K562 (cell line): ENCODE measurements around the gene HDC.
A peak's percentile ranks its signal among the peaks of the same experiment; 100 is the strongest.

Source experiments
- CREM ChIP-seq: IDR thresholded peaks from 2 replicates; pipeline ENCODE4 v1.6.1; 2014; ENCODE audit warnings: antibody characterized with exemption, low read depth
- ETV6 ChIP-seq, 3 experiments: fragments of 150-350 bp in 1 of 3; sonication (generic) in 1 of 3; formaldehyde crosslinking in 1 of 3; IDR thresholded peaks; 2 replicates each; pipeline versions ENCODE4 v1.6.1 to v1.8.0; 2014 to 2022; ENCODE audit warnings: borderline replicate concordance in 2 of 3, low read depth in 2 of 3, antibody characterized with exemption in 1 of 3, low read length in 1 of 3, mild to moderate bottlenecking in 1 of 3, missing genetic modification reagents in 1 of 3
- FUS ChIP-seq: fragments of 200-400 bp; formaldehyde crosslinking; optimal IDR thresholded peaks from 2 replicates; pipeline ENCODE3; 2017; ENCODE audit warnings: low read depth, low read length
- MXI1 ChIP-seq: IDR thresholded peaks from 2 replicates; pipeline ENCODE4 v1.6.1; 2011; ENCODE audit warnings: low read depth, mild to moderate bottlenecking, improper control_type of control experiment, low read length
- POLR3G ChIP-seq: IDR thresholded peaks from 2 replicates; pipeline ENCODE4 v1.6.1; 2011; ENCODE audit not compliant: insufficient read length, insufficient replicate concordance; ENCODE audit errors: extremely low read depth
- SOX6 ChIP-seq: fragments of 450-650 bp; IDR thresholded peaks from 2 replicates; pipeline ENCODE4 v1.6.1; 2014; ENCODE audit warnings: mild to moderate bottlenecking
- SP2 ChIP-seq: IDR thresholded peaks from 2 replicates; pipeline ENCODE4 v1.6.1; 2011; ENCODE audit warnings: mild to moderate bottlenecking, low read depth, low read length, moderate library complexity; ENCODE audit not compliant: poor library complexity, severe bottlenecking; ENCODE audit errors: extremely low read depth
- STAG1 ChIP-seq: sonication (generic); formaldehyde crosslinking; IDR thresholded peaks from 2 replicates; pipeline ENCODE4 v1.5.0; 2020; ENCODE audit warnings: missing genetic modification reagents, borderline replicate concordance
- TAF1 ChIP-seq: IDR thresholded peaks from 2 replicates; pipeline ENCODE4 v1.6.1; 2011; ENCODE audit warnings: mild to moderate bottlenecking, low read length, moderate library complexity; ENCODE audit not compliant: insufficient read depth, control insufficient read depth, severe bottlenecking; ENCODE audit errors: extremely low read depth
- TF ChIP-seq, protein P1 (sequence below): sonication (generic); formaldehyde crosslinking; IDR thresholded peaks from 2 replicates; pipeline ENCODE4 v1.9.0; 2022; ENCODE audit warnings: mild to moderate bottlenecking, missing genetic modification reagents
- TF ChIP-seq, protein P2 (sequence below), 2 experiments: fragments of 450-650 bp in 1 of 2; sonication (generic) in 1 of 2; formaldehyde crosslinking in 1 of 2; IDR thresholded peaks; 2 replicates each; pipeline versions ENCODE4 v1.7.1 to v1.9.0; 2016 to 2022; ENCODE audit warnings: inconsistent platforms in 1 of 2, mild to moderate bottlenecking in 1 of 2, missing genetic modification reagents in 1 of 2
- TF ChIP-seq, protein P3 (sequence below), 3 experiments: IDR thresholded peaks in 2 of 3; conservative IDR thresholded peaks in 1 of 3; 2 replicates each; pipeline ENCODE4 v1.5.1; 2011 to 2012; ENCODE audit warnings: low read length in 3 of 3, mild to moderate bottlenecking in 3 of 3, control low read depth in 2 of 3, improper control_type of control experiment in 1 of 3, inconsistent platforms in 1 of 3, low read depth in 1 of 3, mixed read lengths in 1 of 3, moderate library complexity in 1 of 3; ENCODE audit not compliant: insufficient read depth in 2 of 3
- TF ChIP-seq, protein P4 (sequence below): fragments of 450-650 bp; IDR thresholded peaks from 2 replicates; pipeline ENCODE4 v1.6.1; 2016; ENCODE audit warnings: borderline replicate concordance

DNA sequence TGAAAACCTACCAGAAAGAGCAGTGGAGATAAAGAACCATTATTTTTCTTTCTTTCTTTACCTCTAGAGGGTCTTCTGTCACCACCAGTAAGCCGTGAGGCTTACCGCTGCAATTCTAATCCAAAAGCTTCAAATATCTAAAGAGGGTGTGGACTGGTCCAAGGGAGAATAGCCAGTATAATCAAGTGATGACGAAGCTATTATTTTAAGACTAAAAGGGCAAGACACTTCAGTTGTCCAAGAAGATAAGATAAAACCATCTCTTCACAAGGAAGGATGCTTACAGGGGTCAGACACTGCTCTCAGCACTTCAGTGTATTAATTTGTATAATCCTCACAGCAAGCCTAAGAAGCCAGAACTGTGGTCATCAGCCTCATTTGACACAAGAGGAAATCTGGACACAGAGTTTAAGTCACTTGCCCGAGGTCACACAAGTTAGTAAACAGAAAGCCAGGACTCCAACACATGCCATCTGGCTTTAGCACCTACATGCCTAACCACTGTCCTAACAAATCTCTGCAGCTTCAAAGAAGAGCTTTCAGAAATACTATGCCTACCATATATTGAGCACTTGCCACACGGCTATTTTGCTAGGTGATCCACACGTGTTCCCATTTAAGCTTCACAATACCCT lies 14.6 kb downstream of the HDC start:
- TF ChIP-seq SOX6 (peak; percentile 37; the same call in 1 of the 2 replicates), SP2 (no peak), MXI1 (no peak), CREM (no peak), POLR3G (no peak), ETV6 (IDR thresholded peaks at IDR 0.05; ENCODE audit: borderline replicate concordance in 1 of 2, low read depth in 2 of 2, low read length in 1 of 2) (no peak), ETV6 (CRISPR knock-in tag; IDR thresholded peaks at IDR 0.05; ENCODE audit: borderline replicate concordance) (no peak), TAF1 (no peak), STAG1 (no peak), FUS (no peak)
- TF ChIP-seq, protein P1, sequence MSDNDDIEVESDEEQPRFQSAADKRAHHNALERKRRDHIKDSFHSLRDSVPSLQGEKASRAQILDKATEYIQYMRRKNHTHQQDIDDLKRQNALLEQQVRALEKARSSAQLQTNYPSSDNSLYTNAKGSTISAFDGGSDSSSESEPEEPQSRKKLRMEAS, result no peak
- TF ChIP-seq, protein P2, sequence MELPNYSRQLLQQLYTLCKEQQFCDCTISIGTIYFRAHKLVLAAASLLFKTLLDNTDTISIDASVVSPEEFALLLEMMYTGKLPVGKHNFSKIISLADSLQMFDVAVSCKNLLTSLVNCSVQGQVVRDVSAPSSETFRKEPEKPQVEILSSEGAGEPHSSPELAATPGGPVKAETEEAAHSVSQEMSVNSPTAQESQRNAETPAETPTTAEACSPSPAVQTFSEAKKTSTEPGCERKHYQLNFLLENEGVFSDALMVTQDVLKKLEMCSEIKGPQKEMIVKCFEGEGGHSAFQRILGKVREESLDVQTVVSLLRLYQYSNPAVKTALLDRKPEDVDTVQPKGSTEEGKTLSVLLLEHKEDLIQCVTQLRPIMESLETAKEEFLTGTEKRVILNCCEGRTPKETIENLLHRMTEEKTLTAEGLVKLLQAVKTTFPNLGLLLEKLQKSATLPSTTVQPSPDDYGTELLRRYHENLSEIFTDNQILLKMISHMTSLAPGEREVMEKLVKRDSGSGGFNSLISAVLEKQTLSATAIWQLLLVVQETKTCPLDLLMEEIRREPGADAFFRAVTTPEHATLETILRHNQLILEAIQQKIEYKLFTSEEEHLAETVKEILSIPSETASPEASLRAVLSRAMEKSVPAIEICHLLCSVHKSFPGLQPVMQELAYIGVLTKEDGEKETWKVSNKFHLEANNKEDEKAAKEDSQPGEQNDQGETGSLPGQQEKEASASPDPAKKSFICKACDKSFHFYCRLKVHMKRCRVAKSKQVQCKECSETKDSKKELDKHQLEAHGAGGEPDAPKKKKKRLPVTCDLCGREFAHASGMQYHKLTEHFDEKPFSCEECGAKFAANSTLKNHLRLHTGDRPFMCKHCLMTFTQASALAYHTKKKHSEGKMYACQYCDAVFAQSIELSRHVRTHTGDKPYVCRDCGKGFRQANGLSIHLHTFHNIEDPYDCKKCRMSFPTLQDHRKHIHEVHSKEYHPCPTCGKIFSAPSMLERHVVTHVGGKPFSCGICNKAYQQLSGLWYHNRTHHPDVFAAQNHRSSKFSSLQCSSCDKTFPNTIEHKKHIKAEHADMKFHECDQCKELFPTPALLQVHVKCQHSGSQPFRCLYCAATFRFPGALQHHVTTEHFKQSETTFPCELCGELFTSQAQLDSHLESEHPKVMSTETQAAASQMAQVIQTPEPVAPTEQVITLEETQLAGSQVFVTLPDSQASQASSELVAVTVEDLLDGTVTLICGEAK (IDR thresholded peaks at IDR 0.05), result no peak
- TF ChIP-seq, protein P2 (CRISPR knock-in tag; IDR thresholded peaks at IDR 0.05), result no peak
- TF ChIP-seq, protein P3, sequence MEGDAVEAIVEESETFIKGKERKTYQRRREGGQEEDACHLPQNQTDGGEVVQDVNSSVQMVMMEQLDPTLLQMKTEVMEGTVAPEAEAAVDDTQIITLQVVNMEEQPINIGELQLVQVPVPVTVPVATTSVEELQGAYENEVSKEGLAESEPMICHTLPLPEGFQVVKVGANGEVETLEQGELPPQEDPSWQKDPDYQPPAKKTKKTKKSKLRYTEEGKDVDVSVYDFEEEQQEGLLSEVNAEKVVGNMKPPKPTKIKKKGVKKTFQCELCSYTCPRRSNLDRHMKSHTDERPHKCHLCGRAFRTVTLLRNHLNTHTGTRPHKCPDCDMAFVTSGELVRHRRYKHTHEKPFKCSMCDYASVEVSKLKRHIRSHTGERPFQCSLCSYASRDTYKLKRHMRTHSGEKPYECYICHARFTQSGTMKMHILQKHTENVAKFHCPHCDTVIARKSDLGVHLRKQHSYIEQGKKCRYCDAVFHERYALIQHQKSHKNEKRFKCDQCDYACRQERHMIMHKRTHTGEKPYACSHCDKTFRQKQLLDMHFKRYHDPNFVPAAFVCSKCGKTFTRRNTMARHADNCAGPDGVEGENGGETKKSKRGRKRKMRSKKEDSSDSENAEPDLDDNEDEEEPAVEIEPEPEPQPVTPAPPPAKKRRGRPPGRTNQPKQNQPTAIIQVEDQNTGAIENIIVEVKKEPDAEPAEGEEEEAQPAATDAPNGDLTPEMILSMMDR (IDR thresholded peaks at IDR 0.05 in 2 of 3, conservative IDR thresholded peaks at IDR 0.05 in 1 of 3; ENCODE audit: insufficient read depth in 2 of 3, low read depth in 1 of 3, low read length in 3 of 3), result no peak
- TF ChIP-seq, protein P4, sequence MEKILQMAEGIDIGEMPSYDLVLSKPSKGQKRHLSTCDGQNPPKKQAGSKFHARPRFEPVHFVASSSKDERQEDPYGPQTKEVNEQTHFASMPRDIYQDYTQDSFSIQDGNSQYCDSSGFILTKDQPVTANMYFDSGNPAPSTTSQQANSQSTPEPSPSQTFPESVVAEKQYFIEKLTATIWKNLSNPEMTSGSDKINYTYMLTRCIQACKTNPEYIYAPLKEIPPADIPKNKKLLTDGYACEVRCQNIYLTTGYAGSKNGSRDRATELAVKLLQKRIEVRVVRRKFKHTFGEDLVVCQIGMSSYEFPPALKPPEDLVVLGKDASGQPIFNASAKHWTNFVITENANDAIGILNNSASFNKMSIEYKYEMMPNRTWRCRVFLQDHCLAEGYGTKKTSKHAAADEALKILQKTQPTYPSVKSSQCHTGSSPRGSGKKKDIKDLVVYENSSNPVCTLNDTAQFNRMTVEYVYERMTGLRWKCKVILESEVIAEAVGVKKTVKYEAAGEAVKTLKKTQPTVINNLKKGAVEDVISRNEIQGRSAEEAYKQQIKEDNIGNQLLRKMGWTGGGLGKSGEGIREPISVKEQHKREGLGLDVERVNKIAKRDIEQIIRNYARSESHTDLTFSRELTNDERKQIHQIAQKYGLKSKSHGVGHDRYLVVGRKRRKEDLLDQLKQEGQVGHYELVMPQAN, result no peak
